CD4-positive, alpha-beta T cell (primary cell): ENCODE measurements around the gene SASH3. TPM values are rescaled to one million over a fixed set of nuclear protein-coding genes. Genes with fewer than 3 reads are reported as not detected.

Experiments
- ATAC-seq: fragments of 200-7000 bp; cut with Tn5 transposase; one replicate; pipeline ENCODE4 v1.10.0; 2022; ENCODE audit warnings: mild to moderate bottlenecking; ENCODE audit not compliant: poor library complexity
- CTCF ChIA-PET: fragments of 350-600 bp; sonication (Branson Sonifier 250); formaldehyde crosslinking; loops from one replicate; lab custom pipeline; 2021; ENCODE audit warnings: antibody characterized with exemption, inconsistent platforms; lab: Charles Lee
- POLR2A ChIA-PET: fragments of 350-600 bp; sonication (Branson Sonifier 250); formaldehyde crosslinking; loops from one replicate; lab custom pipeline; 2021; ENCODE audit warnings: antibody characterized with exemption, inconsistent platforms; lab: Charles Lee
- DNase-seq, 14 experiments: peaks; one replicate each; pipeline ENCODE4 v3.0.0-alpha.2; 2013 to 2020; ENCODE audit warnings: mixed read lengths in 2 of 14
- H3K27ac ChIP-seq, 2 donors: one replicate each; pipeline versions ENCODE4 v1.5.1 to v1.7.0; 2013; ENCODE audit warnings: low read length in 2 of 2, low read depth in 1 of 2, mild to moderate bottlenecking in 1 of 2
- H3K27me3 ChIP-seq, 2 experiments: 1 replicate in 1 of 2; 2 replicates in 1 of 2; pipeline versions ENCODE4 v1.6.1 to v1.7.0; 2013; ENCODE audit warnings: low read length in 2 of 2, control low read depth in 1 of 2, mild to moderate bottlenecking in 1 of 2, moderate library complexity in 1 of 2; ENCODE audit not compliant: insufficient read depth in 2 of 2, control insufficient read depth in 1 of 2
- H3K36me3 ChIP-seq: one replicate; pipeline ENCODE4 v1.6.1; 2013; ENCODE audit warnings: low read length, control low read depth; ENCODE audit not compliant: insufficient read depth
- H3K4me1 ChIP-seq: one replicate; pipeline ENCODE4 v1.6.1; 2013; ENCODE audit warnings: low read length, control low read depth; ENCODE audit not compliant: insufficient read depth
- H3K4me3 ChIP-seq: one replicate; pipeline ENCODE4 v1.5.1; 2013; ENCODE audit warnings: mild to moderate bottlenecking, low read length, moderate library complexity
- H3K9me3 ChIP-seq, 2 experiments: 1 replicate in 1 of 2; 2 replicates in 1 of 2; pipeline versions ENCODE4 v1.6.1 to v1.7.0; 2013; ENCODE audit warnings: low read length in 2 of 2, mild to moderate bottlenecking in 2 of 2, control low read depth in 1 of 2, moderate library complexity in 1 of 2; ENCODE audit not compliant: control insufficient read depth in 1 of 2, insufficient read depth in 1 of 2
- H3K27ac Mint-ChIP-seq: one replicate; pipeline ENCODE4 v1.8.0; 2020; ENCODE audit warnings: mixed read lengths
- H3K27me3 Mint-ChIP-seq: one replicate; pipeline ENCODE4 v1.8.0; 2021; ENCODE audit warnings: mixed read lengths
- H3K36me3 Mint-ChIP-seq: one replicate; pipeline ENCODE4 v1.8.0; 2021; ENCODE audit warnings: low read depth, mixed read lengths
- H3K4me1 Mint-ChIP-seq: one replicate; pipeline ENCODE4 v1.8.0; 2021; ENCODE audit warnings: low read depth, mixed read lengths
- H3K4me3 Mint-ChIP-seq: one replicate; pipeline ENCODE4 v1.8.0; 2020; ENCODE audit warnings: mild to moderate bottlenecking, mixed read lengths
- H3K9me3 Mint-ChIP-seq: one replicate; pipeline ENCODE4 v1.8.0; 2020; ENCODE audit warnings: mixed read lengths
- intact Hi-C, 2 experiments: fragments of 100-400 bp; cut with DNase I in 1 of 2; cut with micrococcal nuclease in 1 of 2; formaldehyde crosslinking; loops; one replicate each; pipeline versions ENCODE4 v1.15.1 to v1.9.0; 2023 to 2025; cut with DNase I, micrococcal nuclease
- total RNA-seq, 174 experiments: library from RNA in 2 of 174; stranded (reverse) in 2 of 174; gene quantifications; one replicate each; pipeline ENCODE4 v1.2.3 and lab custom pipeline; 2021 to 2026
- TF ChIP-seq, protein P1 (sequence below): fragments of 200-600 bp; IDR thresholded peaks from one replicate; pipeline ENCODE4 v1.8.0; 2022; ENCODE audit warnings: antibody characterized with exemption, mild to moderate bottlenecking

Gene SASH3
- total RNA-seq, 2 experiments from 2014 or later: 69.0 to 70.8 TPM

DNA sequence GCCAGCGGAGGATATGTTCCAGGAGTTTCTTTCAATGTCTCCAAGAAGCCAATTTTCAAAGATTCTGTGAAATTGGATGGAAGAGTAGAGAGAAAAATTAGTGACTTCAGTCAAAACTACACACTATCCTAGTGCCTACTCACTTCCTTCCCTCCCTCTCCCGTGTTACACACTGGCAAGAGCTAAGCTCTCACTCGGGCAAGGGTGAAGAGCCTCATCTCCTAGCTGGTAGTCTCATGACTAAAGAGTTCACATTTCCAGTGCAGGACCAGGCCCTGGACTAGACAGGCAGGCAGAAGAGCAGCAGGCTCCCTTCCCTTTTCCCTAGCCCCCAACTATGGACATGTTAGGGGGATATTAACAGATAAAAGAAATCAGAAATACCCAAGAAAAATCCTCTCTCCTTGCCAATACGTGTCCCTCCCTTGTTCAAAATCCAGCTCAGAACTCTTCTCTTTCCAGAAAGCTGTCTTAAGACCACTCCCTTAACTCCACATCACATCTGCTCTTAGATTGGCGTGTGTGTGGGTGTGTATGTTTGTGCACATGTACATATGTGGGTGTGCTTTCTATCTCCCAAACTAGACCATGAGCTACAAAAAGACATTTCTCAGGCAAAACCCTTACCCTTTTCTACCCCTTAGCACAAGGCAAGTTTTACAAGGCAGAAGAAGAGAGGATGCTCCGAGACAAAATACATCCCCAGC, 34.1 kb downstream of the SASH3 start:
- ChIA-PET CTCF (interaction anchor here (1.2 kb wide), 1 partner anchor 9 kb away, joined by 3 read pairs; no protein-coding TSS in a partner anchor), POLR2A (no interaction called here)
- no peak overlapping the region for H3K4me3 ChIP-seq
- ATAC-seq (no peak), DNase-seq (no peak)
- Mint-ChIP-seq H3K4me1 (peaks cover 7% of the 10 kb centered on the region), H3K27me3 (no peaks in the 10 kb centered on the region), H3K9me3 (no peaks in the 10 kb centered on the region), H3K36me3 (peaks cover 22% of the 10 kb centered on the region), H3K27ac (no peak overlapping the region), H3K4me3 (no peak overlapping the region)
- no peaks in the 10 kb centered on the region for H3K27me3 ChIP-seq
- H3K9me3 ChIP-seq: no peaks in the 10 kb centered on the region
- intact Hi-C loops: no loop called here
- H3K27ac ChIP-seq: no peak overlapping the region
- peaks cover 4% of the 10 kb centered on the region for H3K36me3 ChIP-seq
- no peaks in the 10 kb centered on the region for H3K4me1 ChIP-seq
- TF ChIP-seq, protein P1, sequence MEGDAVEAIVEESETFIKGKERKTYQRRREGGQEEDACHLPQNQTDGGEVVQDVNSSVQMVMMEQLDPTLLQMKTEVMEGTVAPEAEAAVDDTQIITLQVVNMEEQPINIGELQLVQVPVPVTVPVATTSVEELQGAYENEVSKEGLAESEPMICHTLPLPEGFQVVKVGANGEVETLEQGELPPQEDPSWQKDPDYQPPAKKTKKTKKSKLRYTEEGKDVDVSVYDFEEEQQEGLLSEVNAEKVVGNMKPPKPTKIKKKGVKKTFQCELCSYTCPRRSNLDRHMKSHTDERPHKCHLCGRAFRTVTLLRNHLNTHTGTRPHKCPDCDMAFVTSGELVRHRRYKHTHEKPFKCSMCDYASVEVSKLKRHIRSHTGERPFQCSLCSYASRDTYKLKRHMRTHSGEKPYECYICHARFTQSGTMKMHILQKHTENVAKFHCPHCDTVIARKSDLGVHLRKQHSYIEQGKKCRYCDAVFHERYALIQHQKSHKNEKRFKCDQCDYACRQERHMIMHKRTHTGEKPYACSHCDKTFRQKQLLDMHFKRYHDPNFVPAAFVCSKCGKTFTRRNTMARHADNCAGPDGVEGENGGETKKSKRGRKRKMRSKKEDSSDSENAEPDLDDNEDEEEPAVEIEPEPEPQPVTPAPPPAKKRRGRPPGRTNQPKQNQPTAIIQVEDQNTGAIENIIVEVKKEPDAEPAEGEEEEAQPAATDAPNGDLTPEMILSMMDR: no peak

- H3K4me1 Mint-ChIP-seq: peaks cover 4% of the 10 kb centered on the region
- POLR2A ChIA-PET: no interaction called here
These were observed 38.4 kb downstream of the SASH3 start for GRCh38 chrX:129818123-129818522.

DNA sequence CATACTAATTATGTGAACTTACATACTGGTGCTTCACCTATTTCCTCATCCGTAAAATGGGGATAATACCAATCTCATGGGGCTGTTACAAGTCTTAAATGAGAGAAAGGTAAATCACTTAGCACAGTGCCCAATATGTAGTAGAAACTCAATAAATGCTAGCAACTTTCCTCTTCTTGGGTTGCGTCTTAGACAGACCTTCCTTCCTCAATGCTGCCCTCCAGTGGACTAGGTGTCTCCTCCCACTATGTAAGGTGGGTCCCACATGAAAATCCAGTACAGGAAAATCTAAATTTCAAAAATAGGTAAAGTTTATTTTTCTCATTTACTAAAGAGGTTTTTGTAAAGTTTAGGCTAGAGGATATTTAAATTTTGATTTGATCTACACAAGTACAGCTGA, 43.4 kb downstream of the SASH3 start:
- Mint-ChIP-seq H3K27me3 (no peaks in the 10 kb centered on the region), H3K9me3 (no peaks in the 10 kb centered on the region), H3K27ac (no peak overlapping the region), H3K4me1 (peaks cover 18% of the 10 kb centered on the region), H3K4me3 (no peak overlapping the region), H3K36me3 (no peaks in the 10 kb centered on the region)
- H3K9me3 ChIP-seq: no peaks in the 10 kb centered on the region
- DNase-seq (peak; percentile 16 to 80 (median 43)), ATAC-seq (peak; percentile 76)
- peaks cover 5% of the 10 kb centered on the region for H3K4me1 ChIP-seq
- intact Hi-C loops: loop anchor here (1.0 to 5.0 kb wide), 6 partner anchors 41 to 216 kb away; no protein-coding TSS in a partner anchor
- no peak overlapping the region for H3K4me3 ChIP-seq
- POLR2A ChIA-PET: interaction anchor here (1.3 to 2.0 kb wide), 4 partner anchors 36 to 168 kb away, joined by 3 to 5 read pairs (median 4); no protein-coding TSS in a partner anchor
- TF ChIP-seq, protein P1: peak; percentile 73
- no peaks in the 10 kb centered on the region for H3K27me3 ChIP-seq
- no peaks in the 10 kb centered on the region for H3K36me3 ChIP-seq
- CTCF ChIA-PET: interaction anchor here (0.6 to 3.3 kb wide), 12 partner anchors 9 to 186 kb away, joined by 3 to 11 read pairs (median 4); partner anchors contain the start of gene ZDHHC9
- H3K27ac ChIP-seq: no peak overlapping the region

More at GRCh38 chrX:129818123-129818522, 38.4 kb downstream of the SASH3 start:
- Histone ChIP-seq H3K4me1 (no peaks in the 10 kb centered on the region), H3K36me3 (no peaks in the 10 kb centered on the region), H3K4me3 (no peak overlapping the region), H3K9me3 (no peaks in the 10 kb centered on the region), H3K27ac (no peak overlapping the region), H3K27me3 (no peaks in the 10 kb centered on the region)
- CTCF ChIA-PET: no interaction called here
- TF ChIP-seq, protein P1: no peak
- intact Hi-C loops: no loop called here
- H3K27me3 Mint-ChIP-seq: no peaks in the 10 kb centered on the region
- no peaks in the 10 kb centered on the region for H3K9me3 Mint-ChIP-seq
- no peak overlapping the region for H3K27ac Mint-ChIP-seq
- no peak overlapping the region for H3K4me3 Mint-ChIP-seq
- ATAC-seq (no peak), DNase-seq (no peak)
- no peaks in the 10 kb centered on the region for H3K36me3 Mint-ChIP-seq
